PC-3 (cell line): ENCODE data around the gene AP1S1. TPM values are rescaled to one million over a fixed set of nuclear protein-coding genes. Genes with fewer than 3 reads are reported as not detected.
"Not testable (repeated sequence)": the region's sequence is repeated elsewhere in the genome, so short reads cannot be mapped to it uniquely, and the experiment has no call there.

Source experiments
- ATAC-seq: fragments of 200-7000 bp; cut with Tn5 transposase; 2 replicates; pipeline ENCODE4 v1.9.1; 2020; ENCODE audit warnings: mild to moderate bottlenecking, moderate library complexity
- BruUV-seq: library from RNA; stranded (reverse); fragments of 400-500 nt; replicated peaks from 2 replicates; lab custom pipeline; 2021; lab: Mats Ljungman, UMichigan
- CTCF ChIA-PET: fragments of 300-600 bp; sonication (Branson Sonifier 250); formaldehyde crosslinking; loops from one replicate; lab custom pipeline; 2022; ENCODE audit warnings: antibody characterized with exemption; lab: Charles Lee
- POLR2A ChIA-PET: fragments of 300-600 bp; sonication (Branson Sonifier 250); formaldehyde crosslinking; loops from one replicate; lab custom pipeline; 2022; ENCODE audit warnings: antibody characterized with exemption; ENCODE audit not compliant: unreplicated experiment; lab: Charles Lee
- DNase-seq: peaks from one replicate; pipeline ENCODE4 v3.0.0-alpha.2; 2015
- H2AFZ ChIP-seq: fragments of 300-600 bp; sonication (generic); 2 replicates; pipeline ENCODE4 v1.6.0; 2016; ENCODE audit warnings: antibody characterized with exemption, low read length
- H3F3A ChIP-seq: fragments of 300-600 bp; sonication (generic); one replicate; pipeline ENCODE4 v1.6.0; 2017; ENCODE audit warnings: antibody characterized with exemption, low read length, control low read depth, mild to moderate bottlenecking; ENCODE audit not compliant: unreplicated experiment
- H3K27ac ChIP-seq: fragments of 300-600 bp; sonication (generic); 2 replicates; pipeline ENCODE4 v1.5.1; 2016; ENCODE audit warnings: mild to moderate bottlenecking, low read length
- H3K27me3 ChIP-seq: fragments of 300-600 bp; sonication (generic); 2 replicates; pipeline ENCODE4 v1.6.1; 2016; ENCODE audit warnings: low read length, mixed read lengths
- H3K36me3 ChIP-seq: fragments of 300-600 bp; sonication (generic); 2 replicates; pipeline ENCODE4 v1.6.1; 2016; ENCODE audit warnings: low read depth, mixed run types, low read length, mixed read lengths
- H3K4me1 ChIP-seq: fragments of 300-600 bp; sonication (generic); 2 replicates; pipeline ENCODE4 v1.5.1; 2016; ENCODE audit warnings: low read length; ENCODE audit not compliant: insufficient read depth
- H3K4me2 ChIP-seq: fragments of 300-600 bp; sonication (generic); 2 replicates; pipeline ENCODE4 v1.6.0; 2016; ENCODE audit warnings: low read length
- H3K4me3 ChIP-seq: fragments of 300-600 bp; sonication (generic); 2 replicates; pipeline ENCODE4 v1.5.1; 2016; ENCODE audit warnings: mild to moderate bottlenecking, low read length, mixed read lengths
- H3K79me2 ChIP-seq: fragments of 300-600 bp; sonication (generic); 2 replicates; pipeline ENCODE4 v1.6.1; 2017; ENCODE audit warnings: low read length, mixed read lengths
- H3K9ac ChIP-seq: fragments of 300-600 bp; sonication (generic); 2 replicates; pipeline ENCODE4 v1.6.0; 2016; ENCODE audit warnings: mild to moderate bottlenecking, low read length
- H3K9me2 ChIP-seq: fragments of 300-600 bp; sonication (generic); replicated peaks from 2 replicates; pipeline ENCODE4 v1.6.1; 2016; ENCODE audit warnings: mixed run types, low read length, mixed read lengths
- H3K9me3 ChIP-seq: fragments of 300-600 bp; sonication (generic); 2 replicates; pipeline ENCODE4 v1.6.1; 2016; ENCODE audit warnings: low read length, mixed read lengths
- H4K20me1 ChIP-seq: fragments of 300-600 bp; sonication (generic); 2 replicates; pipeline ENCODE4 v1.6.1; 2016; ENCODE audit warnings: low read length, mixed read lengths
- CTCF ChIP-seq: fragments of 300-600 bp; sonication (generic); conservative IDR thresholded peaks from 2 replicates; pipeline ENCODE4 v1.5.1; 2017; ENCODE audit warnings: antibody characterized with exemption, low read depth, mild to moderate bottlenecking, low read length
- EZH2 ChIP-seq: fragments of 300-600 bp; sonication (generic); IDR thresholded peaks from one replicate; pipeline ENCODE4 v1.6.1; 2017; ENCODE audit warnings: antibody characterized with exemption, mild to moderate bottlenecking, low read length; ENCODE audit not compliant: unreplicated experiment
- EZH2phosphoT487 ChIP-seq: fragments of 300-600 bp; sonication (generic); IDR thresholded peaks from 2 replicates; pipeline ENCODE4 v1.6.1; 2018; ENCODE audit warnings: mild to moderate bottlenecking, antibody characterized with exemption, low read length, borderline replicate concordance
- intact Hi-C: fragments of 100-400 bp; cut with micrococcal nuclease; formaldehyde crosslinking; loops from 2 replicates; pipeline ENCODE4 v1.9.0; 2023
- total RNA-seq: library from RNA; depleted of rRNA; stranded (reverse); fragments of >200 nt; gene quantifications from 2 replicates; pipeline ENCODE4 v1.2.3, GENCODE V29; 2014

The AP1S1 gene
- total RNA-seq, 1 experiment from 2014 or later: 190 TPM

GRCh38 chr7:101120315-101120714, 34.0 kb upstream of the AP1S1 start:
- ATAC-seq (no peak), DNase-seq (no peak)
- Histone ChIP-seq H3K9me2 (no peaks in the 10 kb centered on the region), H3K4me2 (no peak overlapping the region), H3K79me2 (no peaks in the 10 kb centered on the region), H3F3A (no peaks in the 10 kb centered on the region), H3K36me3 (no peaks in the 10 kb centered on the region), H2AFZ (no peak overlapping the region), H3K9me3 (no peaks in the 10 kb centered on the region), H4K20me1 (no peaks in the 10 kb centered on the region), H3K4me3 (no peak overlapping the region), H3K27me3 (no peaks in the 10 kb centered on the region), H3K4me1 (peaks cover 33% of the 10 kb centered on the region), H3K27ac (no peak overlapping the region), H3K9ac (no peak overlapping the region)
- TF ChIP-seq EZH2phosphoT487 (no peak), EZH2 (no peak), CTCF (no peak)
- intact Hi-C loops: no loop called here
- no TSS peak for BruUV-seq
- ChIA-PET CTCF (no interaction called here), POLR2A (no interaction called here)

GRCh38 chr7:101121631-101121990, 32.7 kb upstream of the AP1S1 start:
- Histone ChIP-seq H3K27ac (peak overlapping the region; percentile 76), H3K4me2 (peak overlapping the region; percentile 80), H3K4me1 (peaks cover 41% of the 10 kb centered on the region), H2AFZ (peak overlapping the region; percentile 90), H3K9ac (peak overlapping the region; percentile 59; the same call in 1 of the 2 replicates)
- POLR2A ChIA-PET: interaction anchor here (0.6 kb wide), 2 partner anchors 13 to 534 kb away, joined by 3 to 6 read pairs; no protein-coding TSS in a partner anchor
- H3K27me3 ChIP-seq, DNase-seq, H3K79me2 ChIP-seq, ATAC-seq, H4K20me1 ChIP-seq, H3K9me2 ChIP-seq, H3K4me3 ChIP-seq, intact Hi-C loops, H3F3A ChIP-seq, H3K9me3 ChIP-seq, H3K36me3 ChIP-seq: not testable (repeated sequence)
- CTCF ChIA-PET: interaction anchor here (0.6 kb wide), 1 partner anchor 37 kb away, joined by 3 read pairs; no protein-coding TSS in a partner anchor
- TSS peak; percentile 23 for BruUV-seq

- Histone ChIP-seq H3K27me3 (no peaks in the 10 kb centered on the region), H3K36me3 (no peaks in the 10 kb centered on the region), H3K4me1 (peaks cover 41% of the 10 kb centered on the region), H3K9me3 (no peaks in the 10 kb centered on the region), H3K27ac (peak overlapping the region; percentile 76), H3K4me2 (peak overlapping the region; percentile 80), H4K20me1 (no peaks in the 10 kb centered on the region), H3K4me3 (peak overlapping the region; percentile 53; the same call in 1 of the 2 replicates), H3F3A (no peaks in the 10 kb centered on the region), H3K9me2 (no peaks in the 10 kb centered on the region), H3K79me2 (no peaks in the 10 kb centered on the region), H3K9ac (peak overlapping the region; percentile 59), H2AFZ (peak overlapping the region; percentile 90)
- no peak for TF ChIP-seq EZH2phosphoT487
- no peak for TF ChIP-seq CTCF
- intact Hi-C loops: loop anchor here (1.0 kb wide), 1 partner anchor 37 kb away; the partner anchor contains the start of gene TRIM56
- ATAC-seq (peak; percentile 69), DNase-seq (peak; percentile 87)
- BruUV-seq: no TSS peak
- POLR2A ChIA-PET: interaction anchor here (0.6 kb wide), 2 partner anchors 13 to 533 kb away, joined by 3 to 6 read pairs; no protein-coding TSS in a partner anchor
- CTCF ChIA-PET: interaction anchor here (0.6 to 0.8 kb wide), 2 partner anchors 37 kb away, joined by 3 to 5 read pairs; partner anchors contain the start of gene TRIM56
These were observed 32.0 kb upstream of the AP1S1 start for GRCh38 chr7:101121991-101122932.
